ENCODE results near the gene HJV.
"Not testable (repeated sequence)": the region's sequence is repeated elsewhere in the genome, so short reads cannot be mapped to it uniquely, and the experiment has no call there.

- TF ChIP-seq POLR2A, POLR2AphosphoS5 (IDR thresholded peaks at IDR 0.05; ENCODE audit: low read depth, low read length): not testable (repeated sequence)
Observed at GRCh38 chr1:146059148-146059547, 37.6 kb upstream of the HJV start.
